Stimulated activated CD4-positive, alpha-beta T cell treated with anti-CD3 and anti-CD28 coated beads, TNF-alpha, amount 100 ng/mL, for 4 hours (primary cell): ENCODE results near the gene UXS1.

Experiments used
- DNase-seq, 3 experiments: peaks; one replicate each; pipeline ENCODE4 v3.0.0-alpha.2; 2020; ENCODE audit warnings: low read depth in 3 of 3

UXS1 gene

DNA sequence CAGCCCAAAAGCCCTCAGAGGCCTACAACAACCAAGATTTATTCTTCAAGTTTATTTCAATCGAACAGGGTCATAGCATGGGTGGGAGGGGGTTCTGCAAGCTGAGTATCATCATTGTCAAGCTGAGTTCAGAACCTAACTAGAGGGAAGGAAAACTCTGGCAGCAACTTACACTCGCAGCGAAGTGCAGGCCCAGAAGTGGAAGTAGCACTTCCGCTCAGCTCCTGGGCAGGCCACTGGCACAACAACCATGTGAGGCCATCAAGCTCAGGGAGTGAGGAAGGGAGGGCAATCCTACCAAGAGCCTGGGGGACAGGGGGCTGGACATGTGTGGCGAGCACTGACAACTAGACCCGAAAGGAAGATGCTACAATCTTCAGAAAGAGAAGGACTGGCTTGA lies 4.8 kb downstream of the UXS1 start:
- no peak for DNase-seq

DNA sequence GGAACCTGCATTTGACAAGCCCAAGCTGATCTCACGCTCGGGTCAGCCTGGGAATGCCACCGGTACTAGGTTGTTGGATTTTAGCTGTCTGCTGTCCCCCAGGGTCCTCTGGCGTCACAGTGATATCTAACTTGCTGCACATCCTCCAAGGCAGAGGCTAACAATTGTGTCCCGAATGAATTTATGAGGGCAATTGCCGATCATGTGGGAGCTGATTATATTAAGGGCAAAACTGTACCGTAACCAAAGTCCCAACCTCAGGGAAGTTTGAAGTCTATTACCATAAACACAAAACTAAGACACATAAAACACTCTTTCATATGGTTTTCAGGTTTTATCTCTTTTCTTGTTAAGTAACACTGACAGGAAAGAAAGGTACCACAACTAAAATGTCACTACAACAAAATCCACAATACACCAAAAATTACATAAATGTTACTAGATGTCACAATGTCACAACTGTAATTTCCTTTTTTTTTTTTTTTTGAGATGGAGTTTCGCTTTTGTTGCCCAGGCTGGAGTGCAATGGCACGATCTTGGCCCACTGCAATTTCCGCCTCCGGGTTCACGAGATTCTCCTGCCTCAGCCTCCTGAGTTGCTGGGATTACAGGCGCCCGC lies 6.7 kb downstream of the UXS1 start:
- no peak for DNase-seq

DNA sequence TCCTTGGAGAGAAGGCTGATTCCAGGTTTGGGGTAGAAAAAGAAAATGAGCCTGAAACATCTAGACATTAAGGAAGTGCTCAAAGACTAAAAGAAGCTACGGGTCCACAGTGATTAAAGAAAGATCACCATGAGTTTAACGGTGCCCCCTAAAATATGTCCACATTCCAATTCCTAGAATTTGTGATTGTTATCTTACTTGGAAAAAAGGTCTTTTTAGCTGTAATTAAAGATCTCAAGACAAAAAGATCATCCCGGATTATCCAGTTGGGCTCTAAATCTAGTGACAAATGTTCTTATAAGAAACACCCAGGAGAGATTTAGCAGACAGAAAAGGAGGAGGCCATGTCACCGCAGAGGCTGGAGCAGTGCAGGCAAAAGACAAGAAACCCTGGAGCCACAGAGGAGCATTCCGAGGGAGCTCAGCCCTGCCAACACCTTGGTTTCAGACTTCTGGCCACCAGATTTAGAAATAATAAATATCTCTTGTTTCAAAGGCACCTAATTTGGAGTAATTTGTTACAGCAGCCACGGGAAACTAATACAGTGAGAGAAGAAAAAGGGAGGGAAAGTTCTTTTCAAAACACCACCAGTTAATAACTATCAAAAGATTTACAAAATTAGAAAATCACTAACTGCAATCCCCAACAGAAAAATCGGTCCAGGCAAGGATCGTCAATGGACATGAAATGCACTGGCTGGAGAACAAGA lies 8.5 kb downstream of the UXS1 start:
- no peak for DNase-seq

DNA sequence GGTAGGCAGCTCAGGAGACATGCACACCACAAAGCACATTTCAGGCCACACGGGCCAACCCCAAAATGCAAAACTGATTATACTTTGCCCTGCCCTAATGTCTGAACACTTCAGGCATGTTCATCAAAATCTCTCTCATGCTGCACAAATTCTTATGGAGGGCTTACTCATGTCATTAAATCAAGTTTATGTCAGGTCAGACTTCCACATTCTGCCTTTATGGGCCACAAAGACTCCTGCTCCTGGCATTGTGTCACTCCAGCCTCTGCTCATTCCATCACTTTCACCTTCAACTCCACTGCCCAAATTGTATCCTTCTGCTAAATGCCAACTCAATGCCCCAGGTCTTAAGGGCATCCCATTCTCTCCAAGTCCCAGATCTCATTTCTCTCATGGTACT lies 9.2 kb downstream of the UXS1 start:
- no peak for DNase-seq

GRCh38 chr2:106184394-106184793 lies 9.7 kb downstream of the UXS1 start:
- no peak for DNase-seq

- no peak for DNase-seq
These were observed 10.9 kb downstream of the UXS1 start for GRCh38 chr2:106183101-106183696.

GRCh38 chr2:106181064-106181463 lies 13.0 kb downstream of the UXS1 start:
- no peak for DNase-seq

- no peak for DNase-seq
These were observed 13.5 kb downstream of the UXS1 start for GRCh38 chr2:106180602-106181001.

GRCh38 chr2:106178716-106179115 lies 15.4 kb downstream of the UXS1 start:
- no peak for DNase-seq

- DNase-seq: no peak
These were observed 16.5 kb downstream of the UXS1 start for GRCh38 chr2:106177581-106177980.

- no peak for DNase-seq
These were observed 17.5 kb downstream of the UXS1 start for GRCh38 chr2:106176446-106177099.

DNA sequence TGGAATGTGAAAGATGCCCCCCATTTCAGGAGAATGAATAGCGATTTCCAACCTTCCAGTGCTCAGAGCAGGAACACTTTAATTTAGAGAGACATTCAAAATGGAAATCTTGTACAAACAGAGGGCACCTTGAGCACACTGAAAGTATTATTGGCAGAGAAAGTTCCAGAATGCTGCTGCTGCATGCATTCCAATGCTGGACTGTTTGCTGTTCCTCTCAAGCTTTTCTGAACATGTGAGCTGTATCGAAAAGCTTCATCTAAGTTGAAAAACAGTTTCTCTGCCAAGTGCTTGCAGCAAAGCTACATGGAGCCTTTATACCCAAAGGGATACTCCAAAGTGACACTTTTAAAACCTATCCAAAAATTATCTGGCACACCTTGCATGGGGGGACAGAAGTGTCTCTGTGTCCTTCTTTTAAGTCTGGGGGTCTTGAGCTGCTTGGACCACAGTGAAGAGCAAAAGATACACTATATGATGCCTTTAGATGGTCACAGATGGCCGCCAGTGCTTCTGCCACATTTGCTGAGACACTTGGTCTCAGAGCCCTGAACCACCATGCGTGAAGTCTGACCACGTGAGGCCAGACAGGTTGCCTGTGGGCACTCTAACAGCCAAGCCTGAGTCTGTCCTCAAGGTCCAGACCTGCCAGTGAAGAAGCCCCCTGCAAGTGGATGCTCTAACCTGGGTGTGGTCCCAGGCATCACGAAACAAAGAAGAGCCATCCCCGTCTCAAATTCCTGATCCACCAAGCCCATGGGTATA lies 18.8 kb downstream of the UXS1 start:
- DNase-seq: no peak

GRCh38 chr2:106174056-106174455 lies 20.0 kb downstream of the UXS1 start:
- DNase-seq: no peak

GRCh38 chr2:106172649-106173048 lies 21.5 kb downstream of the UXS1 start:
- DNase-seq: no peak

DNA sequence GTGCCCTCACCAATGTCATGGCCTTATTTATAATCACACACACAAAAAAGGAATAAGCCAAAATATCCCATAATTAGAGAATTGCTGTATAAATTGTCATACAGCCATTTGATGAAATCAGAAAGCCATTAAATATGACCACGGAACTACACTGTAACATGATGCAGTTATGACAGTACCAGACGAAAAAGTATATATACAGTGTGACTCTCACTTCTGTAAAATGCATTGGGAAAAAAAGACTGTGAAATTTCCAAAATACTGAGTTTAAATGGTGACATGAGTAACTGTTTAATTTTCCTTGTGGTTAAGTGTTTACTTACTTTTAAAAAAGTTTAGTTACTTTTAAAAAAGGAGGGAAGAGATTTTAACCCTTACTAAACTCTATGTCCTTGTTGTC lies 25.4 kb downstream of the UXS1 start:
- DNase-seq: no peak

DNA sequence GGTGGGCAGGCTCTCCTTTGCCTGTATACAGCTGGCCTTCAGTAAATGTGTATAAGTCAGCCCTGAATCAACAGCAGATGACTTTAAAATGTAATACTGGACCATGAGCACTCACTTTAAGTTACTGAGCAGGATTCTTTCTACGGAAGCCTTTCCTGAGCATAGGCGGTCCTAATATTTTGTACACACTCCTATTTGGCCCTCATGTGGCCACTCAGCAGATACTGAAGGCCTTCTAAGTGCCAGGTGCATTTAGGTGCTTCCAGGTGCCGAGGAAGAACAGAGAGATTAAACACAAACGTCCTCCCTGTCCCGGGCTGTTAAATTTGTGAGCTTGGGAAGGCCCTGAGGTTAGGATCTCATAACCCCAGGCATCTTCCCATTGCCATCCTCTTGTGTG lies 27.0 kb downstream of the UXS1 start:
- no peak for DNase-seq

DNA sequence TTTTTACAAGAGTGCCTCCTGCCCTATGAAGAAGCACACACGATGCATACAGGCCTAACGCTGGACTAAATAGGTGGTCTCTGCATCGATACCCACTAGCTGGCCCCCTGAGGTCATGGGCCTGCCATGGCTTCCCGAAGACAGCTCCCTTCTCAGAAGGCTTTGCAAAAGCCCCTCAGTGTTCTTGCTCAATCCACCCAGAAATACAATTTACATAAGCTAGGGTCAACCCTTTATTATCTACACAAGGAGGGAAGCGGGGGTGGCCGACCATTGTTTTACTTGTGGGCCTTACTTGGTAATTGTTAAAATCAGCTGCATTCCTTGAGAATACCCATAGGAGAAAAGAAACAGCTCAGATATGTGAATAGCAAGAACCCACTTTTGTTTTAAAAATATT lies 28.5 kb downstream of the UXS1 start:
- DNase-seq: no peak

GRCh38 chr2:106165029-106165428 lies 29.1 kb downstream of the UXS1 start:
- no peak for DNase-seq

- no peak for DNase-seq
These were observed 30.1 kb downstream of the UXS1 start for GRCh38 chr2:106163948-106164545.

DNA sequence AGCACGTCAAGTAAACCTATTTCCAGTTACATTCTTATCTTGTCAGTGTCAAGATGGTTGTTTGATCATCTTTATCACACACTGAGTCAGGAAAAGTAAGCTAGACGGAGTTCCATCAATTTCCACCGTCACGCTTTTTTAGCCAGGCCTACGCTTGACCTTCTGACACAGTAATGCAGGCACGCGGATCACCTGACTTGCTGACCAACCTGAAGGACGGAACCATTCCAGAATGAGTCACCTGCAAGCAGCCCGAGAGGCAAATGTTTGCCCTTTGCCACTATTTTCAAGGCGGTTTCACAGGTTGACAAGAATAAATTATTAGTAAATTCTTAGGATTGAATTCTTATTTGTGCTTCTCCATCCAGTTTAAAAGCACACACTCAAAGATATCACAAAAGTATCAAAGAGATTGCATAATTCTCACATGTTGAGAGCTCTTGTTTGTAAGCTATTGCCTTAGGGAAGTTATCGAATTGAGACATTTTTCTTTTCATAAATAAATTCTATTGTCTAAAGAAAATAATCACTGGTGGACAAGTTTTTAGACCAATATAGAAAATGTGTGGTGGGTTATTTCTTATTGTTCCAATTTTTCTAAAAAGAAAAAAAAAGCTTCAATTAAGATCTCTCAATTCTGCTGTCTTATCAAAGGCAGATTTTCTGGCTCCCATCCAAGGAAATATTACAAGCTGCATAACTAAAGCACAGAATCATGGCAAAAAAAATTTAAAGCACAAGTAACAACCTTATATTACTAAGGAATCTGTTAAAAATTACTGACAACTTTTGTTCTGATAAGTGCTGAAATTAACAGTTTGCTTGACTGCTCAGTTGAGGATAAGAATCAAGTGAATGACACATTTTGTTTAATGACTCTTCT lies 31.9 kb downstream of the UXS1 start:
- no peak for DNase-seq

GRCh38 chr2:106161341-106161740 lies 32.8 kb downstream of the UXS1 start:
- no peak for DNase-seq
